HCEC 1CT (cell line): ENCODE data around the gene CDK4.
"Not testable (repeated sequence)": the region's sequence is repeated elsewhere in the genome, so short reads cannot be mapped to it uniquely, and the experiment has no call there.

Source experiments
- DNase-seq: peaks from one replicate; pipeline ENCODE4 v3.0.0-alpha.2; 2017

The CDK4 gene

DNA sequence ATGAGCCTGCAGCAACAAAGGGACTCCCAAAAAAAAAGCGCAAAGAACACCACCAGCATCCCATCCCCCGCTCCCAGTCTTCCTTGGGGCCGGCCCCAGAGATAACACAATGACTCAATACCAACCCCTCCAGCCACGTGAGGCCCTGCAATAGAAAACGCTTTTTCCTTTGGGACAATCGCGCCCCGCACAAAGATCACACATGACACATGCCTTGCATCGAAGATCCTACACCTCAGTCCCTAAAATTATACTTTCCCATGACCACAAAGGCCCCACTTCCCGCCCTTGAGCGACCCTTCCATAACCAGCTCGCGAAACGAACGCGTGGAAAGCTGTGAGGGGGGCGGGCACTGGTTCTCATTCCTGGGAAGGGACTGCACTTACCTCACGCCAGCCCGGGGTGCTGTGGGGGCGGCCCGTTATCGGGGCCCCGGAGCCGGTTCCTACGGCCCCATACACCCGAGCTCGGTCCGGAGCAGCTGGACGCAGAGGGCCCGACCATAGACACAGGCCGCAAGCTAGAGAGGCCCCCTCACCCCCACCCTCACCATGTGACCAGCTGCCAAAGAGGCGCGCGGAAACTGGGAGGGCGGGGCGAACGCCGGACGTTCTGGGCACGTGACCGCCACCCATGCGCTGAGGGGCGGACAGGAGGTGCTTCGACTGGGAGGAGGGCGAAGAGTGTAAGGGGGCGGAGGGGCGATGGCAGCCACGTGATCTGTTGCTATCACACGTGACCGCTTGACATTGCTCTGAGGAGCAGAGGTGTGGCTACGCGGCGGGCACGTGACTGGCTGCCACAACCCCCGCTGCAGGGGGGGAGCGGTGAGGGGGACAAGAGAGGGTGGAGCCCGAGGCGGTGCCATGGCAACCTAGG, at the start of gene CDK4:
Gene CDK4, minus strand, starts transcription at position 523 of the 880 bp plus-strand sequence. CDS start 593 bp downstream, outside the sequence.
- DNase-seq, result peak; percentile 100

DNA sequence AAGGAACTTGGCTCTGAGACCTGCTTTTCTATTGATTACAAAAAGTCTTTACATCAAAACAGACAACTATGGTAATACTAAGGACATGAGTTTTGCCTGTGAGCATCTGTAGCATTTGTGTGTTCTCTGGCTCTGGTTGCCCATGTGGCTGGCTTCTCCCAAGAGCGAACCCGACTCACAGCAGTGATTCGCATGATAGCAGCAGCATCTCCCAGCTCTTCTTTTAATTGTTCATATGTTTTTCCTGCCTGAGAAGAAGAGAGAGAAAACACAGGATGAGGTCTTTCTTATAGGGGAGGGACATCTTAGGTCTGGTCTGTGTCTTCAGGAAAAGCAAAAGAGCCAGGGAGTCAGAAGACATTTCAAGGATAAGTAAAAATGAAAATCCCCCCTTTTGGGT, 48.9 kb upstream of the CDK4 start:
- DNase-seq, result no peak

DNA sequence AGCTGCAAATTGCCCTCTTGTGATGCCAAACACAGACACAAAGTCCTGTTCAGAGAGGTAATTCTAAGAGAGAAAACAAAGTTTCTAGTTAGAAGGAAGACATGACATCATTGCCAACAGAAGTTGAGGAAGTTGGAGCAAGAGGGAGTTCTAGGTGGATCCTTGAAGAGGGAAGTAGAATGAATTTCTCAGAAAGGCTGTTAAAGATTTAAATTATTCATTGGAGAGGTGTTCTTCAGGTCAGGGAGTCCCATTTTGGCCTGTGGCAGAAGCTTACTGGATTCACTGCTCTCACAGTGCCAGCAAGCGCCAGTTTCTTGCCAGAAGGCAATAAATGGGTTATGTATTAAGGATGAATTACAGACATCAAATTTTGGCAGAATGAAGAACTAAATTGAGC, 45.8 kb upstream of the CDK4 start:
- DNase-seq, result no peak

DNA sequence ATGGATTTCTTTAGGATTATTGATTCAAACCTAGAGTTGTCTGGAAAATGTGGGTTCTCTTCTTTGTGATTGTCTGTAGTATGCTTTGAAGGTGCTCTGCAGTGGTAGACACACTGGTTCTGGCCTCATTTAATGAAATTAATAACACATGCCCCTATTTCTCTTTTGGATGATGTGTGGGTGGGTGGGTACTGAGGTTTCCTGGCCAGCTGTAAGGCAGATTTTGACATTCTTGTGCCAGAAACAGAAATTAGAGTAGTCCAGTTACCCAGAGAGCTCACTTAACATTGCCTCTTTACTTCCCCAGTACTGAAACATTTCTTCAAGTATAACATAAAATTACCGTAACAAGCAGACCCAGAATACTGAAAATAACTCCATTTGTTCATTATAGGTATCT, 44.9 kb upstream of the CDK4 start:
- DNase-seq, result no peak

DNA sequence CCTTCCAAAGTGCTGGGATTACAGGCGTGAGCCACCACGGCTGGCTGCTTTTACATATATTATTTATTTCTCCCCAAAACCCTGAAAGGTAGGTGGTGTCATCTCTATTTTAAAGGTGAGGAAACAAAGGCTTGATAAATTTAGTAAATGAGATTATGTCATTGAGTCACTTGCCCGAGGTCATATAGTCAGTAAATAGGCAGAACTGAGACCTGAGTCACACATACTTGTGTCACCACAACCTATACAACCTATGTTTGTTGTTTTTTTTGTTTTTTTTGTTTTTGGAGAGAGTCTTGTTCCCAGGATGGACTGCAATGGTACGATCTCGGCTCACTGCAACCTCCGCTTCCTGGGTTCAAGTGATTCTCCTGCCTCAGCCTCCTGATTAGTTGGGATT, 43.2 kb upstream of the CDK4 start:
- DNase-seq, result no peak

DNA sequence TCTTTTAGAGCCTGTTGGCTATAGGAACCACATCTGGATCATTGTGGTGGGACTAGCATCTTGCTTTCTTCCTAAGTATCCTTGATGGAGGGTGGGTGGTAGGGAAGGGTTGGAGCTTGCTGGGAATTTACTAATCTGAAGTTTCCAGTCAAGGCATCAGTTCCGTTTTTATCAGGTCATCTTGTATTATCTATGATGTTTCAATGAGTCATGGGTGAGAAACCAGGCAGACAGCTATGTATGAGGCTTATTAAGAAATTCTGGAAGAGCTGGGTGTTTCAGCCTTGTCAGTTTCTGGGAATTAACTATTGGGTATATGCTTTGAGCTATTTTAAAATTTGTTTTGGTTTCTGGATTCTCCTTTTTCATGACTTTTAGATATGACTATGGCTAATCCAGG, 41.8 kb upstream of the CDK4 start:
- DNase-seq, result peak; percentile 85

DNA sequence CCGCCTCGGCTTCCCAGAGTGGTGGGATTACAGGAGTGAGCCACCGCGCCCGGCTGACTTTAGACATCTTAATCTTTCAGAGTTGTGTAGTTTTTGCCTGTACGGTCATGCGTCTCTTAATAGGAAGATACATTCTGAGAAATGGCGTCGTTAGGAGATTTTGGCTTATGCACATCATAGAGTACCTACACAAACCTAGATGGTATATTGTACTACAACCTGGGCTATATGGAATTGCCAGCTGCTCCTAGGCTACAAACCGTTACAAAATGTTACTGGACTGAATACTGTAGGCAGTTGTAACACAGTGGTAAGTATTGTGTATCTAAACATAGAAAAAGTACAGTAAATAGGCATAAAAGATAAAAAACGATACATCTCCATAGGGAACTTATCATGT, 31.8 kb upstream of the CDK4 start:
- DNase-seq, result no peak

DNA sequence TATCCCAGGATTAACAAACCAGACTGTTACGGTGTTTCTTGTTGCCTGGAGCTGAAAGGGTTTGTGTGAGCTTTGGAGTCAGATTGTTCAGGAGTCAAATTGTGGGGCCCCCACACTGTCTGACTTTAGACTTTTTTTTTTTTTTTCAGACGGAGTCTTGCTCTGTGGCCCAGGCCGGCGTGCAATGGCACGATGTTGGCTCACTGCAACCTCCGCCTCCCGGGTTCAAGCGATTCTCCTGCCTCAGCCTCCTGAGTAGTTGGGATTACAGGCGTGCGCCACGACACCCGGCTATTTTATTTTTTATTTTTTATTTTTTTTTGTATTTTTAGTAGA, 31.3 kb upstream of the CDK4 start:
- no peak for DNase-seq

DNA sequence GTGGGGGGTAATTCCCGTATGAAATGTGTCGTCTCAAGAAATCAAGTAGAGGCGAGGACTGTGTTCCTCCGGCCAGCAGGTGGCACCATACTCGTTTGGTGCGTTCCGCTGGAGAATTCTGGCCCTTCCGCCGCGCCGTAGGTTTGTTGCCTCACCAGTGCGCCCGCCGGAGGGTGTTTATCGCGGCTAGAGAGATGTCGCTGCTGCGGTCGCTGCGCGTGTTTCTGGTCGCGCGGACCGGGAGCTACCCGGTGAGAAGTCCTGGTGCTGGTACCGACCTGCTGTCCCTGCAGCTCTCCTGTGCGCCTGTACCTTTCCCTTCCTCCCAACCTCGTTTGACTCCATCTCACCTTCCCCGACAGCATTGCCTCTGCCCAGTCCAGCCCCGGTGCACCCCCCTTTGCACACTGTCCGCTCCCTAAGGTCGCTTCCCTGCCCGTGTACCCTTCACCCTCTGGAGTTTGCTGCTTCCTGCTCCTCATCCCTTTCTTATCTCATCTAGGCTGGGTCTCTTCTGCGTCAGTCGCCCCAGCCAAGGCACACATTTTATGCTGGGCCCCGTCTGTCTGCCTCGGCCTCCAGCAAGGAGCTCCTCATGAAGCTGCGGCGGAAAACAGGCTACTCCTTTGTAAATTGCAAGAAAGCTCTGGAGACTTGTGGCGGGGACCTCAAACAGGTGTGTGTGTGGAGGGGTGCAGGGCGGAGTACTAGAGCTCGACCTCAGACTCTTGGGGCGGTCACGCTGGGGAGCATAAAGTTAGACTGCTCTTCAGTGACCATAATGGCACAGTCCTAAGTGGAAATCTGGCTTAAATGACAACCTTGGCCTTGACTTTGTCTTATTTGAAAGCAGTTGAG, 30.7 kb upstream of the CDK4 start, which contains the start of gene TSFM:
Gene TSFM, plus strand, starts transcription at position 180 of the 858 bp plus-strand sequence. Its CDS starts 15 bp downstream, at position 195.
- peak; percentile 92 for DNase-seq

DNA sequence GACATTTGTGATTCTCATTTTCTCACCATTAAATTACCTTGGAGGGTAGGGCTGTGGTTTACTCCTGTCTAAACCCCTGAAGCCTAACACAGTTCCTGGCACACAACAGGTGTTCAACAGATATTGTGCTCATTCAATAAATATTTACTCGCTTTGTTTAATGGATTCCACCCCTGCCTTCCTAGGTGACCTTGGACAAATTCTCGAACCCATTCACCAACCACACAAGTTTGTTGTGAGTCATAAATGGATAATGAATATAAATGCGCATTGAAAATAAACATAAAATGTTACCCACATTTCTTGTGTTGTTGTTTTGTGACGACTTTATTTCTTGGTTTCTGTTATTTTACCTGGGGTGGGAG, 30.1 kb upstream of the CDK4 start:
- no peak for DNase-seq

DNA sequence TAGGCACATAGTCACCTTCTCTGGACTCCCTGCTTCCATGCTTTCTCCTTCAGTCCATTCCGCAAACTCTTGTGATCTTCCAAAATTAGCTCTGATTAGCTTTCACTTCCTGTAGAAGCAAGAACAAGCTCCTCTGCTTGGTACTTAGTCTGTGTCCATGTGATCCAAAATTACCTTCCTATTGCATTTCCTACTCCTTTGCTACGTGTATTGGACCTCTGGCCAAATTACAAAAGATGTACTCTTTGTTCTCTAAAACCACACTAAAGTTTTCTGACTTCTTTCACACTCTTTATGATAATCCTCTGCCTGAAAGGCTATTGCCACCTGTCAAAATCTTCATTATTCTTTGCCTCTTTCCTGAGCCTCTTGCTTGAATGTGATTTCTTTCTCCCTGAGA, 29.7 kb upstream of the CDK4 start:
- no peak for DNase-seq

DNA sequence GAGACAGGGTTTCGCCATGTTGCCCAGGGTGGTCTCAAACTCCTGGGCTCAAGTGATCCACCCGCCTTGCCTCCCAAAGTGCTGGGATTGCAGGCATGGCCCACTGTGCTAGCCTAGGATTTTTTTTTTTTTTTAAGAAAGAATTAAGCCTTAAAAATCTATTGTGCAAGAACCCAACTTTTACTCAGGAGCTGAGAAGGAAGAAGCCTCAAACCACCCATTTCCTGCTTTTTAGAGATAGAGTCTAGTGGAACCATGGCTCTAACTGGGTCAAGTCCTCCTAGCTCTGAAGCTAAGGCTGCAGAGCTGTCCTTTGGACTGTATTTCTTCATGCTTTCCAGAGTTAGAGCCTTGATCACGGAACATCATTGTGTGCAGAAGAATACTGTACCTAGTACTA, 29.1 kb upstream of the CDK4 start:
- DNase-seq, result no peak

DNA sequence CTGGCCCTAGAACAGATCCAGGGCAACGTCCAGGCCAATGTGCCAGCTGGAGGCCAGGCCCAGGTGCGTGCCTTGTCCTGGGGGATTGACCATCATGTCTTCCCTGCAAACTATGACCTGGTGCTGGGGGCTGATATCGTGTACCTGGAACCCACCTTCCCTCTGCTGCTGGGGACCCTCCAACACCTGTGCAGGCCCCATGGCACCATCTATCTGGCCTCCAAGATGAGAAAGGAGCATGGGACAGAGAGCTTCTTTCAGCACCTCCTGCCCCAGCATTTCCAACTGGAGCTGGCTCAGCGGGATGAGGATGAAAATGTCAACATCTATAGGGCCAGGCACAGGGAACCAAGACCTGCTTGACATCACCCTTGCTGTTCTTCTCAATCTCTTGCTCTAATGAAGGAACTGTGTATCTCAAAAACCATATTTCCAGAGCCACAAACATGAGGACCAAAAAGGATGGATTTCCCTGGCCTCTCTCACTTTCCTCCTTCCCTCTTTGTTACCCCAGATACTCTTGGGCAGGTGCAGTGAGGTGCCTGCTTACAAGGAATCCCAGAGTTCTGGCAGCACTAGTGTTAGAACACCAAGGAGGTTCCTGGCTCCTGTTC, 28.3 kb upstream of the CDK4 start:
- DNase-seq, result no peak

DNA sequence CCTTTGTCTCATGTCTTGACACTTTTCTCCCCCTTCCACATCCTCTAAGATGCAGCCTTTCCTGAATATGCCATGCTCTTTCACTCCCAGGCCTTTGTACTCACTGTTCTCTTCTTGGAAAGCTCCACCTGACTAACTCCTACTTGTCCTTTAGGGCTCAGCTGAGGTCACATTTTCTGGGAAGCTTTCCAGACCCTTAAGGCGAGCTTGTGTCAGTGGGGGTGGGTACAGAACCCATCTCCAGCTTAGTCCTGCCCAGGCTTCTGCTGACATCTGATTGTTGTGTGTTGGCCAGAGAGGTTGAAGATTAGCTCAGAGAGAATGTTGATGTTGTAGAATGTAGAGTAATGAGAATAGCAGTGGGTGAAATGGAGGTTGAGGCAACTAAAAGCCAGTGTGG, 27.6 kb upstream of the CDK4 start:
- DNase-seq, result no peak

DNA sequence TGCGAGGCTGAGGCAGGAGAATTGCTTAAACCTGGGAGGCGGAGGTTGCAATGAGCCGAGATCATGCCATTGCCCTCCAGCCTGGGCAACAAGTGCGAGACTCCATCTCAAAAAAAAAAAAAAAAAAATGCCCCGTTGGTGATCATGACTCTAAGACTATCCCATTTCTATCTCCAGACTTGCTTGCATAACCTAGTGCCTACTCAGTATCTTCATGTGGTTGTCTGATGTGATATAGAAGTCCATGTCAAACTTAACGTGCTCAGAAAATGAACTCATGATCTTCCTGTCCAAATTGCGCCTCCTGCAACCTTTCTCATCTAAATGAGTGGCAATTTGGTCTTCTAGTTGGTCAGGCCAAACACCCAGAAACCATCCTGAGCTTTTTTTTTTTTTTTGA, 25.8 kb upstream of the CDK4 start:
- no peak for DNase-seq

DNA sequence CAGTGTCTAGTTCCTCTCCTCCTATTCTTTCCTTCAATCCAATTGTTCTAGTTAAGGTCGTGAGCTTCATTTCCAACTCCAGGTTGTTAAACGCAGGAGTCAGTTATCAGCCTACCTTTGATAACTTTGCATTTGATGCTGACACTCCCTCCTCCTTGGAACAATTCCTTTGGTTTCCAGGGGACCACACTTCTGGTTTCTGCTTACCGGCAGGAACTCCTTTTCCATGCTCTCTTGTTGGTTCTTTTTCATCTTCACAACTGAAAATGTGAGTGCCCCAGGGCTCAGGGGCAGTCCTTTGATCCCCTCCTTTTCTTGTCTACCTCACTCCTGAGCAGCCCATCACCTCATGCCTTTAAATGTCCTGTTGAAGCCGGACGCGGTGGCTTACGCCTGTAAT, 25.3 kb upstream of the CDK4 start:
- DNase-seq, result no peak

DNA sequence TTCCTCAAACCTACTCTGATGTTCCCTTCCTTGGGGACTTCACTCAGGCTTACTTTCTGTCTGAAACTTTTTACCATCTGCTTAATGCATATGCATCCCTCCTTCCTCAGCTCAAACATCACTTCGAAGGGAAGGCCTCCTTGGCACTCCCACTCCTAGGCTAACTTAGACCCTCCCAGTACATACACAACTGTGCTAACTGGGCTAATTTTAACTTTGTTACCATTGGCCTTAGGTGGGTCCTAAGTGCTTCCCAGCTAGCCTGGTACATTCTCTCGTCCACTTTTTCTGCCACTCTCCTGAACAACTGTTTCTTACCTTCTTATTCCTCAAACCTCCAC, 24.1 kb upstream of the CDK4 start:
- DNase-seq, result no peak

DNA sequence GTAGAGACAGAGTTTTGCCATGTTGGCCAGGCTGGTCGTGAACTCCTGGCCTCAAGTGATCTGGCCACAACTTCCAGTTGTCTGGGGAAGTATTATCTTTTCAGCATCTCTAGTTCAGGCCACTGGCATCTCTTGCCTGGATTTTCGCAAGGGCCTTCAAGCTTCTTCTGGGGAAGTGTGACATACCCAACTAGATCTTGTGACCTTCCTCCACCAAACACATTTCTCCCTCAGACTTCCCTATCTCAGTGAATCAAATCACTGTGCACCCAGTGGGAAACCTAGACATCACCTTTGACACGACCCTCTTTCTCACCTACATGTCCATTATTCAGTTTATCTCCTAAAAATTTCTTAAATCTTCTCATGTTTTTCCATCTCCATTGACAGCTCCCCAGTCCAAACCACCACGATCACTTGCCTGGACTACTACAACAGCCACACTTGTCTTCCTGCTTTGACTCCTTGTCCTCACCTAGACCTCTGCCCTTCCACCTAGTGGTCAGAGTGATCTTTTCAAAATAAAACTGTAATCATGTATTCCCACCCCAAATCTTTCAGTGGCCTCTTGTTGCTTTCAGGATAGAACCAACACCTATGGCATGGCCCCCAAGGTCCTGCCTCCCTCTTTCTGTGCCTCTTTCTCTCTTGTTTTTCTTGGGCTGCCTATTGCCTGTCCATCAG, 23.6 kb upstream of the CDK4 start:
- no peak for DNase-seq

DNA sequence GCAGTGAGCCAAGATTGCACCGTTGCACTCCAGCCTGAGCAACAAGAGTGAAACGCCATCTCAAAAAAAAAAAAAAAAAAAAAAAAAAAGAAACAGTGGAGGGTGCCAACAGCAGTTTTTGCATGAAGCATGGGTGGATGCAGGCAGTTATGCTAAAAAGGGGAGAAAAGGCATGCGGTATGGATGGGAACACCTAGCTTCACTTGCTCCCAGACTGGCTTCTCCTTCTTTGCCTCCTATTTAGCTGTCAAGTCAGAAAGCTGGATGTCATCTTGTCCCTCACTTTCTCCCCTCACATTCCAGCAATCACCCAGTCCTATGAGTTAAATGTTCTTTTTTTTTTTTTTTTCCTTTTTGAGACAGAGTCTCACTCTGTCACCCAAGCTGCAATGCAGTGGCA, 22.9 kb upstream of the CDK4 start:
- DNase-seq, result no peak

DNA sequence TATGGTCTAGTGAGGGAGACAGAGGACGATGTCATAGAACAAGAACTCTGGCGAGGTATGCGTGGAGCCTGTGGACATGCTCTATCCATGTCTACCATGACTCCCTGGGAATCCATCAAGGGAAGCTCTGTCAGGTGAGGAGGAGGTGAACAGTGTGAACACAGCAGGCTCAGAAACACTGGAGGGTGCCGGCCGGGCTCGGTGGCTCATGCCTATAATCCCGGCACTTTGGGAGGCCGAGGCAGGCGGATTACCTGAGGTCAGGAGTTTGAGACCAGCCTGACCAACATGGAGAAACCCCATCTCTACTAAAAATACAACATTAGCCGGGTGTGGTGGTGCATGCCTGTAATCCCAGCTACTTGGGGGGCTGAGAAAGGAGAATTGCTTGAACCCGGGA, 22.5 kb upstream of the CDK4 start:
- not testable (repeated sequence) for DNase-seq

DNA sequence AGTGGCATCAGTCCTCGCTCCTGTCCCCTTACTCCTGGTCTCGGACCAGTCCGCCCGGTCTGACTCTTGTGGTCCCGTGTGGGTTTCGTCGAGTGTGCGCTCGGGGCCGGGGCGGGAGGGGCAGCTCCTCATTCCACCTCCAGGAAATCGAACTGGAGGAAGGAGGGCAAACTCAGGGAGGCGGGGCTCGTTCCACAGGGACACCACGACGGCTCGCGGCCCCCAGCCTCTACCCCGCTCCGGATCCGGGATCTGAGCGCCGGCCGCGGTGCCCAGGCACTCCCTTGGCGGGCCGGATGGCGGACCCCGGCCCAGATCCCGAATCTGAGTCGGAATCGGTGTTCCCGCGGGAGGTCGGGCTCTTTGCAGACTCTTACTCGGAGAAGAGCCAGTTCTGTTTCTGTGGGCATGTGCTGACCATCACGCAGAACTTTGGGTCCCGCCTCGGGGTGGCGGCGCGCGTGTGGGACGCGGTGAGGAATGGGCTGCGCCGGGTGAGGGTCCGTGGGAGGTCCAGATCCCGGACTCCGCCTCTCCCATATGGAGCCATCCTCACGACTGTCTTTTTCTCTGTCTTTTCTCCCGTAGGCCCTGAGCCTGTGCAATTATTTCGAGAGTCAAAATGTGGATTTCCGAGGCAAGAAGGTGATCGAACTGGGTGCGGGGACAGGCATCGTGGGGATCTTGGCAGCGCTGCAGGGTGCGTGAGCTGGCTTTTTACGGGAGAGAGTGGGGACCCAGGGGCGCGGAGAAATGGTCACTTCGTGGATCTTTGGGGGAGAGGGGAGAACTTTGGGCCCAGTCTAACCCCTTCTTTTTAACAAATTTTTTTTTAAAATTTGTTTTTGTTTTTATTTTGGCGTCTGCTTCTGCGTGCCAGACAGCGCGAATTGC, 20.6 kb upstream of the CDK4 start, which contains the start of gene EEF1AKMT3:
Gene EEF1AKMT3, plus strand, starts transcription at position 186 of the 894 bp plus-strand sequence. Its CDS starts 111 bp downstream, at position 297.
- DNase-seq, result peak; percentile 39

DNA sequence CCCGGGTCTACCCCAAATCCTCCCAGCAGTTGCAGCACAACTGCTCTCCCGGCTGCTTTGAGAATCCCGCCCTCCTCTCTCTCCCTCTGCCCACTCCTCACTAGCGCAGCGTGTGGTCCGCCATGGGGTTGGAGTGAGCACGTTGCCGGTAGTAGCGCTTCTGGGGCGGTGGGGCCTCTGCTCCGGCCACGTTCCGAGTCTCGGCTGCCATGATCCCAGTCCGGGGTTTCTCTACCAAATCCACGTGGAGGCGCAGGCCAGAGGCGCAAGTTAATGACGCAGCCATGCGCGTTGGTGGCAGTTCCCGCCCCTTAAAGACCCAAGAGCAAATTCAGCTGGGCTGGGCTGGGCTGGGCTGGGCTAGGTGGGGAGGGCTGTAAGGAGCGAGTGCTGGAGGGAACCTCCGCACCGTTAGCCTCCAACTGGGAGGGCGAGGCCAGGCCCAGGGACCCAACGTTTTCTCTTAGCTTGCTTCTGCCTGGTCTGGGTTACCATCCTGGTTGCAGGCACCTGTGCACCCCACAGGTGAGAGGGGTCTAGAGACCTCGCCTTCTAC, 19.8 kb upstream of the CDK4 start, which contains the start of gene METTL1:
Gene METTL1, minus strand, starts transcription at position 233 of the 556 bp plus-strand sequence. Its CDS starts 22 bp downstream, at position 211.
- peak; percentile 95 for DNase-seq
